DMS53 treated with DMSO at 0.1 percent for 48 hours (cell line): ENCODE measurements around the gene ZNF729.
"Not testable (repeated sequence)": the region's sequence is repeated elsewhere in the genome, so short reads cannot be mapped to it uniquely, and the experiment has no call there.

Experiments used
- DNase-seq: peaks from one replicate; lab custom pipeline; 2025; ENCODE audit not compliant: unreplicated experiment; lab: John Stamatoyannopoulos, UW

The ZNF729 gene

GRCh38 chr19:22286151-22286810, at the start of gene ZNF729:
Gene ZNF729, plus strand, starts transcription at chr19:22286441. Its CDS starts 85 bp downstream, at chr19:22286526.
- DNase-seq, result no peak

DNA sequence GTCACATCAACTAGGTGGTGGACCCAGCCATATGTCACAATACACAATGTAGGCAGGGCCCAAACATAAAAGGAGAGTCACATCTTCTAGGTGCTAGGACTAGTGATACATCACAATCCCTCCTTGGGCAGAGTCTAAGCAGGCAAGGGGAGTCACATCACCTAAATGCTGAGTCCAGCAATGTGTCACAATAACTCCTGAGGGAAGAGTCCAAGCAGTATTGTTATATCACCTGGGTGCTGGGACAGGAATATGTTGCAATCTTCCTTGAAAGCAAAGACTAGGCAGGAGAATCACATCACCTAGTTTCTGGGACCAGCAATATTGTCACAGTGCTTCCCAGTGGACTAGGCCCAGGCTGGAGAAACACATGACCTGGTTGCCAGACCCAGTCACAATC, 29.4 kb upstream of the ZNF729 start:
- DNase-seq, result no peak

DNA sequence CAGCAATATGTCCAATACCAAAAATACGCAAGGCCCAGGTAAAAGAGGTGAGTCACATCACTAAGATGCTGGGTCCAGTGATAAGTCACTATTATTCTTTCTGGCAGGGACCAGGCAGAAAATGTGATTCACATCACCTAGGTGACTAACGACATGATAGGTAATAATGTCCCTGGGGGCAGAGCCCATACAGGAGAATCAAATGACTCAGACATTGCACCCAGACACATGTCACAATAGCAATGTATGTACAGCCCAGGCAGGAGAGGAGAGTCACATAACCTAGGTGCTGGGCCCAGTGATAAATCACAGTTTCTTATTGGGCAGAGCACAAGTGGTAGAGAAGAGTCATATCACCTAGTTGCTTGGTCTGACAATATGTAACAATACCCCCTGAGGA, 28.9 kb upstream of the ZNF729 start:
- no peak for DNase-seq

GRCh38 chr19:22257916-22258315, 28.3 kb upstream of the ZNF729 start:
- DNase-seq, result no peak

GRCh38 chr19:22260499-22260898, 25.7 kb upstream of the ZNF729 start:
- DNase-seq, result no peak

DNA sequence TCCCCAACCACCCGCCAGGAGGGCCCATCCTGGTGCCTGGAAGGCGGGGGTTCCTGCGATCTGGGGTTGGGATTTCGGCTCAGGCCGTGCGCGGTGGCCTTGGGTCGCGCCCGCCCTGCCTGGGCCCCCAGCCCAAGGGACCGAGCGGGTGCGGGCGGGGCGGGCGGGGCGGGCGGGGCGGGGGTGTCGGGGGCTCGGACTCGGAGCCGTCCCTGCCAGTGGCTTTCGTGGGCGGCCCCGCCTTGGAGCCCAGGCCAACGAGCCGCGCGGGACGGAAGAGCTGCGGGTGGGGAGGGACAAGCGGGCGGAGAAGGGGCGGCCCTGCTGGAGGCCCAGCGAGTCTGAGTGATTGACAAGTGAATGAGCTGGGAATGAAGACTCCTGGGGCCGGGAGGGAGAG, 24.6 kb upstream of the ZNF729 start:
- DNase-seq, result no peak

- no peak for DNase-seq
These were observed 23.1 kb upstream of the ZNF729 start for GRCh38 chr19:22263121-22263520.

GRCh38 chr19:22321554-22321953, 35.3 kb downstream of the ZNF729 start:
- DNase-seq, result not testable (repeated sequence)

- DNase-seq, result no peak
These were observed 40.0 kb downstream of the ZNF729 start for GRCh38 chr19:22326219-22326618.

GRCh38 chr19:22327321-22327720, 41.1 kb downstream of the ZNF729 start:
- no peak for DNase-seq

- no peak for DNase-seq
These were observed 45.3 kb downstream of the ZNF729 start for GRCh38 chr19:22331521-22331920.

DNA sequence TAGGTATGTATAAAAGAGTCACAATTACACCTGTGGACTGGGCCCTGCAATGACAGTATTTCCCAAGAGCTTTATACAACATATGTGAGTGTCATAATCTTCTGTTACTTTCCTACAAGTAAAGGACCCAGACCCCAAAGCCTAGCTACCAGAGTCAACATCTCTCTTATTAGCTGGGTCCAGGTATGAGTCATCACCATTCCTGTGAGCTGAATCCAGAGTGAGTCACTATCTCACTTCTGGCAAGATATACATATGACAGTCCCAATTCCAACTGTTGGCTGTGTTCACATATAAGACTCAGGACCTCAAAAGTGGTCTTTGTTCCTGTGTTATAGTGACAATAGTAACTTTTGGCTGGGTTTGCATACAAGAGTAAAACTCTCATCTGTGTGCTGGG, 46.7 kb downstream of the ZNF729 start:
- DNase-seq, result no peak

GRCh38 chr19:22335716-22336115, 49.5 kb downstream of the ZNF729 start:
- DNase-seq, result no peak

DNA sequence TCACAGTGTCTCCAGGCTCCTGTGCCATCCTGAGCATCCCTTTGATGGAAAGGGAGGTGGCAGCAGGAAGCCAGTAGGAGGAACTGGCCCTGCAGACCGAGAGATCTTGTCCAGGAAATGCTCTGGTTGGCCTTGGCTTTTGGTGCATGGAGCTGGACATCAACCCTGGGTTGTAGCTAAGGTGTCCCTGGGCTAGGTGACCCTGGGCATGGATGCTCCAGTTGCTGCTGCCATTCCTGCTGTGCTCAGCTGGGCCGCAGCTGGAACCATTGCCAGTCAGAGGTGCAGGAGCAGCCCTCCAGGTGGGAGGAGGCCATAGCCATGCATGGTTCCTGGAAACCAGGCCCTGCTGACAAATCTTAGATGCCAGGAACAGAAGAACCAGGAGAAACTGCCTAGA, 68.4 kb downstream of the ZNF729 start:
- DNase-seq, result no peak
